IMR-90 (cell line): ENCODE results near the gene TRPM3. TPM values are rescaled to one million over a fixed set of nuclear protein-coding genes. Genes with fewer than 3 reads are reported as not detected.
A peak's percentile ranks its signal among the peaks of the same experiment; 100 is the strongest.

ENCODE experiments used
- ATAC-seq: fragments of 200-7000 bp; cut with Tn5 transposase; 2 replicates; pipeline ENCODE4 v1.9.1; 2020; ENCODE audit warnings: low read depth, mild to moderate bottlenecking, moderate library complexity
- BruUV-seq: library from RNA; stranded (reverse); fragments of 400-500 nt; replicated peaks from 2 replicates; lab custom pipeline; 2021; lab: Mats Ljungman, UMichigan
- CTCF ChIA-PET: fragments of 300-600 bp; formaldehyde crosslinking; extraction: SDS; loops from one replicate; lab custom pipeline; 2021; ENCODE audit warnings: antibody characterized with exemption; lab: Yijun Ruan, JAX
- POLR2A ChIA-PET: fragments of 300-600 bp; sonication (Branson Sonifier 250); formaldehyde crosslinking; loops from one replicate; lab custom pipeline; 2022; ENCODE audit warnings: antibody characterized with exemption; ENCODE audit not compliant: unreplicated experiment; lab: Charles Lee
- DNase-seq: peaks from one replicate; pipeline ENCODE4 v3.0.0; 2013
- H2AFZ ChIP-seq: replicated peaks from 2 replicates; pipeline ENCODE3; 2013; ENCODE audit warnings: low read length, mild to moderate bottlenecking; ENCODE audit not compliant: poor library complexity
- H2AK5ac ChIP-seq: 2 replicates; pipeline ENCODE4 v1.6.1; 2013; ENCODE audit warnings: low read depth, low read length, inconsistent platforms
- H2AK9ac ChIP-seq: replicated peaks from 2 replicates; pipeline ENCODE3; 2013; ENCODE audit warnings: mild to moderate bottlenecking, low read depth, low read length, moderate library complexity; ENCODE audit not compliant: poor library complexity
- H2BK120ac ChIP-seq: 2 replicates; pipeline ENCODE4 v1.6.1; 2013; ENCODE audit warnings: low read depth, low read length, inconsistent platforms
- H2BK15ac ChIP-seq: 3 replicates; pipeline ENCODE4 v1.6.1; 2013; ENCODE audit warnings: low read depth, low read length, inconsistent platforms
- H2BK20ac ChIP-seq: 2 replicates; pipeline ENCODE4 v1.6.1; 2013; ENCODE audit warnings: low read depth, mild to moderate bottlenecking, inconsistent platforms, low read length, moderate library complexity
- H2BK5ac ChIP-seq: 2 replicates; pipeline ENCODE4 v1.6.1; 2013; ENCODE audit warnings: mild to moderate bottlenecking, low read depth, low read length, inconsistent platforms; ENCODE audit not compliant: poor library complexity, severe bottlenecking
- H3K14ac ChIP-seq: replicated peaks from 2 replicates; pipeline ENCODE4 v1.6.1; 2013; ENCODE audit warnings: low read depth, low read length, inconsistent platforms
- H3K18ac ChIP-seq: 2 replicates; pipeline ENCODE4 v1.6.1; 2013; ENCODE audit warnings: low read depth, low read length, control low read depth
- H3K23ac ChIP-seq: 2 replicates; pipeline ENCODE4 v1.6.1; 2013; ENCODE audit warnings: low read depth, low read length, inconsistent platforms
- H3K27ac ChIP-seq: 2 replicates; pipeline ENCODE4 v1.5.1; 2013; ENCODE audit warnings: mild to moderate bottlenecking, control low read depth, low read length; ENCODE audit not compliant: insufficient read depth
- H3K27me3 ChIP-seq: 2 replicates; pipeline ENCODE4 v1.6.1; 2013; ENCODE audit warnings: low read length; ENCODE audit not compliant: control insufficient read depth, insufficient read depth
- H3K36me3 ChIP-seq: 2 replicates; pipeline ENCODE4 v1.6.1; 2013; ENCODE audit warnings: low read length, mixed read lengths; ENCODE audit not compliant: control insufficient read depth, insufficient read depth
- H3K4ac ChIP-seq: 2 replicates; pipeline ENCODE4 v1.6.1; 2013; ENCODE audit warnings: low read depth, low read length, inconsistent platforms
- H3K4me1 ChIP-seq: 2 replicates; pipeline ENCODE4 v1.6.1; 2013; ENCODE audit warnings: low read length, mixed read lengths; ENCODE audit not compliant: control insufficient read depth, insufficient read depth
- H3K4me2 ChIP-seq: 2 replicates; pipeline ENCODE4 v1.6.1; 2013; ENCODE audit warnings: low read depth, mild to moderate bottlenecking, control low read depth, low read length, moderate library complexity
- H3K4me3 ChIP-seq: 2 replicates; pipeline ENCODE4 v1.5.1; 2013; ENCODE audit warnings: low read depth, mild to moderate bottlenecking, control low read depth, low read length, moderate library complexity; ENCODE audit not compliant: insufficient read depth
- H3K56ac ChIP-seq: 2 replicates; pipeline ENCODE4 v1.6.1; 2013; ENCODE audit warnings: low read length, inconsistent platforms; ENCODE audit not compliant: insufficient read depth; ENCODE audit errors: extremely low read depth
- H3K79me1 ChIP-seq, 2 experiments: 2 replicates each; pipeline ENCODE4 v1.6.1; 2013; ENCODE audit warnings: low read length in 2 of 2, inconsistent platforms in 1 of 2, low read depth in 1 of 2
- H3K9ac ChIP-seq: 2 replicates; pipeline ENCODE4 v1.6.1; 2013; ENCODE audit warnings: low read depth, low read length, control low read depth
- H3K9me1 ChIP-seq: 2 replicates; pipeline ENCODE4 v1.6.1; 2013; ENCODE audit warnings: low read length, inconsistent platforms; ENCODE audit not compliant: insufficient read depth
- H3K9me3 ChIP-seq: 2 replicates; pipeline ENCODE4 v1.6.1; 2013; ENCODE audit warnings: low read length; ENCODE audit not compliant: control insufficient read depth, insufficient read depth
- H4K20me1 ChIP-seq: 2 replicates; pipeline ENCODE4 v1.6.1; 2013; ENCODE audit warnings: low read length, inconsistent platforms; ENCODE audit not compliant: insufficient read depth
- H4K5ac ChIP-seq: 2 replicates; pipeline ENCODE4 v1.6.1; 2013; ENCODE audit warnings: mild to moderate bottlenecking, low read depth, low read length, control low read depth
- H4K8ac ChIP-seq, 2 experiments: 2 replicates each; pipeline ENCODE4 v1.6.1; 2013; ENCODE audit warnings: low read depth in 2 of 2, low read length in 2 of 2, control low read depth in 1 of 2, inconsistent platforms in 1 of 2
- H4K91ac ChIP-seq: 2 replicates; pipeline ENCODE4 v1.6.1; 2013; ENCODE audit warnings: low read depth, low read length, inconsistent platforms; ENCODE audit not compliant: insufficient read depth
- BHLHE40 ChIP-seq: fragments of 150-350 bp; IDR thresholded peaks from 2 replicates; pipeline ENCODE4 v1.6.1; 2016; ENCODE audit warnings: mild to moderate bottlenecking, low read depth, low read length
- CEBPB ChIP-seq: IDR thresholded peaks from 2 replicates; pipeline ENCODE4 v1.6.1; 2012; ENCODE audit warnings: low read depth, low read length, improper control_type of control experiment
- CHD1 ChIP-seq: IDR thresholded peaks from 2 replicates; pipeline ENCODE4 v1.6.1; 2012; ENCODE audit warnings: low read depth, low read length, improper control_type of control experiment
- FOS ChIP-seq: fragments of 150-350 bp; IDR thresholded peaks from 2 replicates; pipeline ENCODE4 v1.6.1; 2016; ENCODE audit warnings: low read depth, low read length
- MAFK ChIP-seq: IDR thresholded peaks from 2 replicates; pipeline ENCODE4 v1.6.1; 2012; ENCODE audit warnings: low read depth, low read length, improper control_type of control experiment
- MAZ ChIP-seq: IDR thresholded peaks from 2 replicates; pipeline ENCODE4 v1.6.1; 2012; ENCODE audit warnings: low read depth, mild to moderate bottlenecking, low read length, improper control_type of control experiment, moderate library complexity, borderline replicate concordance
- MXI1 ChIP-seq: IDR thresholded peaks from 2 replicates; pipeline ENCODE4 v1.6.1; 2012; ENCODE audit warnings: low read depth, mild to moderate bottlenecking, low read length, moderate library complexity, borderline replicate concordance
- NFE2L2 ChIP-seq: fragments of 150-350 bp; IDR thresholded peaks from 2 replicates; pipeline ENCODE4 v1.6.1; 2016; ENCODE audit warnings: low read depth, mild to moderate bottlenecking, low read length
- POLR2A ChIP-seq: IDR thresholded peaks from 2 replicates; pipeline ENCODE4 v1.6.1; 2012; ENCODE audit warnings: mild to moderate bottlenecking, low read depth, low read length
- RAD21 ChIP-seq: IDR thresholded peaks from 2 replicates; pipeline ENCODE4 v1.6.1; 2012; ENCODE audit warnings: low read length, improper control_type of control experiment
- RCOR1 ChIP-seq: IDR thresholded peaks from 2 replicates; pipeline ENCODE4 v1.6.1; 2012; ENCODE audit warnings: mild to moderate bottlenecking, low read length, improper control_type of control experiment; ENCODE audit not compliant: insufficient replicate concordance
- RFX5 ChIP-seq: IDR thresholded peaks from 2 replicates; pipeline ENCODE4 v1.8.0; 2012; ENCODE audit warnings: low read depth, mild to moderate bottlenecking, low read length, moderate library complexity
- SMC3 ChIP-seq: fragments of 150-350 bp; IDR thresholded peaks from 2 replicates; pipeline ENCODE4 v1.6.1; 2016; ENCODE audit warnings: low read depth, mild to moderate bottlenecking, antibody characterized with exemption, low read length, moderate library complexity
- WGBS, 2 experiments: methylation state at CpG; one replicate each; pipeline versions ENCODE4 v1.1.5 to v1.1.7; 2013; ENCODE audit warnings: missing lambda C conversion rate in 2 of 2; ENCODE audit not compliant: insufficient read length in 1 of 2; ENCODE audit errors: extremely low coverage in 2 of 2; 5-methylcytosine and 5-hydroxymethylcytosine counted together
- dilution Hi-C: fragments of 300-500 bp; cut with HindIII; formaldehyde crosslinking; loops from one replicate; pipeline ENCODE4 v1.14.3; 2018; ENCODE audit warnings: low sequenced_read_pairs; ENCODE audit not compliant: unreplicated experiment
- in situ Hi-C: fragments of 300-500 bp; cut with MboI; formaldehyde crosslinking; loops from 3 replicates; pipeline ENCODE4 v1.14.3; 2019; ENCODE audit warnings: low sequenced_read_pairs, inconsistent platforms, mixed read lengths
- intact Hi-C: fragments of 100-400 bp; cut with micrococcal nuclease; formaldehyde crosslinking; loops from 2 replicates; pipeline ENCODE4 v1.10.0; 2022
- polyA plus RNA-seq, 3 experiments: library from polyadenylated mRNA; depleted of rRNA; stranded (reverse); fragments of >200 nt; gene quantifications; 2 replicates each; pipeline ENCODE4 v1.2.3, GENCODE V29; 2012; ENCODE audit warnings: low replicate concordance in 1 of 3
- total RNA-seq: library from RNA; depleted of rRNA; stranded (reverse); fragments of >200 nt; gene quantifications from 2 replicates; pipeline ENCODE4 v1.2.3, GENCODE V29; 2012
- TF ChIP-seq, protein P1 (sequence below): fragments of 150-350 bp; IDR thresholded peaks from 2 replicates; pipeline ENCODE4 v1.6.1; 2017; ENCODE audit warnings: mild to moderate bottlenecking, antibody characterized with exemption, low read length, low read depth
- TF ChIP-seq, protein P2 (sequence below): fragments of 150-350 bp; IDR thresholded peaks from 2 replicates; pipeline ENCODE4 v1.6.1; 2016; ENCODE audit warnings: low read depth, mild to moderate bottlenecking, low read length, moderate library complexity, borderline replicate concordance
- TF ChIP-seq, protein P3 (sequence below): conservative IDR thresholded peaks from 2 replicates; pipeline ENCODE4 v1.5.1; 2012; ENCODE audit warnings: mild to moderate bottlenecking, low read depth, low read length, improper control_type of control experiment

The TRPM3 gene
- total and polyA plus RNA-seq, 2 of the 4 experiments (the other 2 are of a cell fraction) = not detected

DNA sequence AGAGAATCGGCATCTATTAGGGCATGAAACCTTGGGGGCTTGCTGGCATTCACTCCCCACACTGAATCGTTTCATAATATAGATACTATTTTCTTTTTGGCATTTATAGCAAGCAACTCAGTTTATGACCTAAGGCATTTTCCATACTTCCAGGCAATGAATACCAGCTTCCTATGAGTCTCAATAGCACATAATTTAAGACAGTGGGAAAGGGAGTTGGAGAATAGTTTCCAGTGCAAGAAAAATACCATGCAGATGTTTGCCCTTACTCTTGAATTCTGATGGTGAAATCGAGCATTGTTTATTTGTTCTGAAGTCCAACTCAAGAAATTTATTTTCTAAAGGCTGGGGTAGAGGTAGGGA, 531.1 kb downstream of the TRPM3 start:
- H3K4me3 ChIP-seq = no peak overlapping the region
- peak overlapping the region; percentile 85; the same call in 1 of the 2 replicates for H4K91ac ChIP-seq
- H3K27ac ChIP-seq = peak overlapping the region; percentile 95
- ChIA-PET CTCF (interaction anchor here (1.0 kb wide), 1 partner anchor 12 kb away, joined by 3 read pairs; no protein-coding TSS in a partner anchor), POLR2A (no interaction called here)
- peak overlapping the region; percentile 49 for H3K18ac ChIP-seq
- H3K14ac ChIP-seq = peak overlapping the region; percentile 78
- H2BK120ac ChIP-seq = peak overlapping the region; percentile 97
- dilution Hi-C loops = no loop called here
- intact Hi-C loops = no loop called here
- H3K36me3 ChIP-seq = no peaks in the 10 kb centered on the region
- peaks cover 19% of the 10 kb centered on the region for H3K9me1 ChIP-seq
- no TSS peak for BruUV-seq
- peak overlapping the region; percentile 87 for H2BK5ac ChIP-seq
- H2AFZ ChIP-seq = no peak overlapping the region
- no peaks in the 10 kb centered on the region for H4K20me1 ChIP-seq
- H4K8ac ChIP-seq = peak overlapping the region; percentile 30 to 79; a peak in 3 of 4 replicates
- H3K23ac ChIP-seq = peak overlapping the region; percentile 96
- peaks cover 0 to 9% of the 10 kb centered on the region in 2 experiments; a peak in 2 of 4 replicates for H3K79me1 ChIP-seq
- peak overlapping the region; percentile 98; the same call in 1 of the 2 replicates for H3K4ac ChIP-seq
- H4K5ac ChIP-seq = peak overlapping the region; percentile 37
- peak; percentile 30 for ATAC-seq
- H2AK9ac ChIP-seq = no peak overlapping the region
- peak overlapping the region; percentile 17; the same call in 1 of the 2 replicates for H2AK5ac ChIP-seq
- H2BK20ac ChIP-seq = peak overlapping the region; percentile 99
- no peaks in the 10 kb centered on the region for H3K27me3 ChIP-seq
- peak overlapping the region; percentile 75 for H3K56ac ChIP-seq
- H2BK15ac ChIP-seq = peak overlapping the region; percentile 93; the same call in 1 of the 3 replicates
- peaks cover 27% of the 10 kb centered on the region for H3K4me1 ChIP-seq
- H3K4me2 ChIP-seq = peak overlapping the region; percentile 45; the same call in 1 of the 2 replicates
- WGBS, 2 experiments = no CpG with 5 or more reads among the region's 3 CpGs
- H3K9me3 ChIP-seq = no peaks in the 10 kb centered on the region
- no peak for TF ChIP-seq BHLHE40
- TF ChIP-seq, protein P1, sequence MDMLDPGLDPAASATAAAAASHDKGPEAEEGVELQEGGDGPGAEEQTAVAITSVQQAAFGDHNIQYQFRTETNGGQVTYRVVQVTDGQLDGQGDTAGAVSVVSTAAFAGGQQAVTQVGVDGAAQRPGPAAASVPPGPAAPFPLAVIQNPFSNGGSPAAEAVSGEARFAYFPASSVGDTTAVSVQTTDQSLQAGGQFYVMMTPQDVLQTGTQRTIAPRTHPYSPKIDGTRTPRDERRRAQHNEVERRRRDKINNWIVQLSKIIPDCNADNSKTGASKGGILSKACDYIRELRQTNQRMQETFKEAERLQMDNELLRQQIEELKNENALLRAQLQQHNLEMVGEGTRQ = no peak
- TF ChIP-seq NFE2L2 = no peak
- no peak for TF ChIP-seq RAD21
- TF ChIP-seq FOS = no peak
- no peak for TF ChIP-seq MAFK
- no peak for TF ChIP-seq RCOR1
- TF ChIP-seq MXI1 = no peak
- TF ChIP-seq, protein P2, sequence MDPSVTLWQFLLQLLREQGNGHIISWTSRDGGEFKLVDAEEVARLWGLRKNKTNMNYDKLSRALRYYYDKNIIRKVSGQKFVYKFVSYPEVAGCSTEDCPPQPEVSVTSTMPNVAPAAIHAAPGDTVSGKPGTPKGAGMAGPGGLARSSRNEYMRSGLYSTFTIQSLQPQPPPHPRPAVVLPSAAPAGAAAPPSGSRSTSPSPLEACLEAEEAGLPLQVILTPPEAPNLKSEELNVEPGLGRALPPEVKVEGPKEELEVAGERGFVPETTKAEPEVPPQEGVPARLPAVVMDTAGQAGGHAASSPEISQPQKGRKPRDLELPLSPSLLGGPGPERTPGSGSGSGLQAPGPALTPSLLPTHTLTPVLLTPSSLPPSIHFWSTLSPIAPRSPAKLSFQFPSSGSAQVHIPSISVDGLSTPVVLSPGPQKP = no peak
- TF ChIP-seq MAZ = no peak
- TF ChIP-seq POLR2A = no peak; the same call in 1 of the 2 replicates
- TF ChIP-seq CHD1 = no peak
- TF ChIP-seq, protein P3, sequence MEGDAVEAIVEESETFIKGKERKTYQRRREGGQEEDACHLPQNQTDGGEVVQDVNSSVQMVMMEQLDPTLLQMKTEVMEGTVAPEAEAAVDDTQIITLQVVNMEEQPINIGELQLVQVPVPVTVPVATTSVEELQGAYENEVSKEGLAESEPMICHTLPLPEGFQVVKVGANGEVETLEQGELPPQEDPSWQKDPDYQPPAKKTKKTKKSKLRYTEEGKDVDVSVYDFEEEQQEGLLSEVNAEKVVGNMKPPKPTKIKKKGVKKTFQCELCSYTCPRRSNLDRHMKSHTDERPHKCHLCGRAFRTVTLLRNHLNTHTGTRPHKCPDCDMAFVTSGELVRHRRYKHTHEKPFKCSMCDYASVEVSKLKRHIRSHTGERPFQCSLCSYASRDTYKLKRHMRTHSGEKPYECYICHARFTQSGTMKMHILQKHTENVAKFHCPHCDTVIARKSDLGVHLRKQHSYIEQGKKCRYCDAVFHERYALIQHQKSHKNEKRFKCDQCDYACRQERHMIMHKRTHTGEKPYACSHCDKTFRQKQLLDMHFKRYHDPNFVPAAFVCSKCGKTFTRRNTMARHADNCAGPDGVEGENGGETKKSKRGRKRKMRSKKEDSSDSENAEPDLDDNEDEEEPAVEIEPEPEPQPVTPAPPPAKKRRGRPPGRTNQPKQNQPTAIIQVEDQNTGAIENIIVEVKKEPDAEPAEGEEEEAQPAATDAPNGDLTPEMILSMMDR = no peak
- no peak for TF ChIP-seq RFX5
- no peak for TF ChIP-seq CEBPB
- no peak for TF ChIP-seq SMC3
- DNase-seq = peak; percentile 70
- in situ Hi-C loops = no loop called here
- H3K9ac ChIP-seq = no peak overlapping the region
